Measurements from ENCODE around the gene MRPS5.

MRPS5 gene

GRCh38 chr2:95059656-95060370 is 61.8 kb downstream of the MRPS5 start:
- DNase-seq: no peak

GRCh38 chr2:95058989-95059641 is 62.5 kb downstream of the MRPS5 start:
- DNase-seq: no peak

- DNase-seq: no peak
Observed at GRCh38 chr2:95058466-95058988, 63.1 kb downstream of the MRPS5 start.

- no peak for DNase-seq
Observed at GRCh38 chr2:95057535-95058370, 63.9 kb downstream of the MRPS5 start.

GRCh38 chr2:95056461-95057459 is 64.8 kb downstream of the MRPS5 start:
- DNase-seq: no peak

- DNase-seq: no peak
Observed at GRCh38 chr2:95056044-95056443, 65.6 kb downstream of the MRPS5 start.

GRCh38 chr2:95055262-95055661 is 66.3 kb downstream of the MRPS5 start:
- DNase-seq: no peak

- no peak for DNase-seq
Observed at GRCh38 chr2:95054016-95054415, 67.6 kb downstream of the MRPS5 start.

- DNase-seq: no peak
Observed at GRCh38 chr2:95053543-95053942, 68.1 kb downstream of the MRPS5 start.

- DNase-seq: no peak
Observed at GRCh38 chr2:95052804-95053479, 68.7 kb downstream of the MRPS5 start.

- DNase-seq: no peak
Observed at GRCh38 chr2:95052307-95052706, 69.3 kb downstream of the MRPS5 start.

GRCh38 chr2:95051626-95052025 is 70.0 kb downstream of the MRPS5 start:
- no peak for DNase-seq

GRCh38 chr2:95050385-95051300 is 71.0 kb downstream of the MRPS5 start:
- no peak for DNase-seq

GRCh38 chr2:95049961-95050360 is 71.6 kb downstream of the MRPS5 start:
- DNase-seq: no peak

- DNase-seq: no peak
Observed at GRCh38 chr2:95049683-95049955, 72.0 kb downstream of the MRPS5 start.

GRCh38 chr2:95048825-95049682 is 72.6 kb downstream of the MRPS5 start:
- DNase-seq: no peak

GRCh38 chr2:95047629-95048510 is 73.7 kb downstream of the MRPS5 start:
- DNase-seq: no peak

- no peak for DNase-seq
Observed at GRCh38 chr2:95046371-95047112, 75.1 kb downstream of the MRPS5 start.
